HG02571 (cell line): ENCODE measurements around the gene GRB2.
A peak's percentile ranks its signal among the peaks of the same experiment; 100 is the strongest.

ENCODE experiments used
- ATAC-seq: cut with Tn5 transposase; IDR thresholded peaks from one replicate; pipeline ENCODE4 v1.9.1; 2021; ENCODE audit warnings: mild to moderate bottlenecking, moderate library complexity; ENCODE audit not compliant: unreplicated experiment

The GRB2 gene

GRCh38 chr17:75416006-75416405 lies 10.5 kb upstream of the GRB2 start:
- no peak for ATAC-seq

- ATAC-seq = no peak
These were observed 9.0 kb upstream of the GRB2 start for GRCh38 chr17:75414488-75414887.

DNA sequence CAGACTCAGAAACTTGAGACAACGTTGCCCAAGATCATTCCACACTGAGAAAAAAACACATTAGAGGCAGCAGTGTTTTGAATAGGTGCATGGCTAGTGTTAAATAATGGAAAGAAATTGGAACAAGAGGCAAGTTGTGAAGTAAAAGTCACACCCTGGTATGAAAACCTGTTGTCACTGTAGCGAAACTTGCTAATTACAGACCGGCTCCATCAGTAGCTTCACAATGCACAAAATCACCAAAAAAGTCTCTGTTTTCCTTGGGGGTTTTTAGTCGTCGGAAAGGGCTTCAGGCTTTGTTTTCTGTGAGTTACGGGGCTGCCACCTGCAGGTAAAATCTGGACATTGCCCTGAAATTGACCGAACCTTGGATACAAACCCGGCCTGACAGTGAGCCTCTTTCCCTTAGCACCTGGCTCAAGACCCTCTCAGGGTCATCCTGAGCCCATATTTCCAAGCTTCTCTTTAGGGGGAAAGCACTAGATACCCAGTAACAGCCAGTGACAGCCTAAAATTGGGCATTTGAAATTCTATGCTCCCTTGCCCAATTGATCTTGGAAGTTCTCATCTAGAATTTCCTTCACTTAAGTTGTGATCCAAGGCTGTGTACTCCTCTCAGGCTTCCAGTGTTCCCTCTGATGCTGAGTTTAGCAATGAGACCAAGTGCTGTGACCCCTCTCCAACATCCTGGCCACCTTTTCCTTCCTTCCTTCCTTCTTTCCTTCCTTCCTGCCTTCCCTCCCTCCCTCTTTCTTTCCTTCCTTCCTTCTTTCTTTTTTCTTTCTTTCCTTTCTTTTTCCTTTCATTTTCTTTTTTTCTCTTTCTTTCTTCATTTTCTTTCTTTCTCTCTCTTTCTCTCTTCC lies 7.2 kb upstream of the GRB2 start:
- ATAC-seq = no peak

- no peak for ATAC-seq
These were observed 6.0 kb upstream of the GRB2 start for GRCh38 chr17:75411328-75412067.

- no peak for ATAC-seq
These were observed 4.7 kb upstream of the GRB2 start for GRCh38 chr17:75410141-75410540.

GRCh38 chr17:75407655-75408352 lies 2.3 kb upstream of the GRB2 start:
- no peak for ATAC-seq

DNA sequence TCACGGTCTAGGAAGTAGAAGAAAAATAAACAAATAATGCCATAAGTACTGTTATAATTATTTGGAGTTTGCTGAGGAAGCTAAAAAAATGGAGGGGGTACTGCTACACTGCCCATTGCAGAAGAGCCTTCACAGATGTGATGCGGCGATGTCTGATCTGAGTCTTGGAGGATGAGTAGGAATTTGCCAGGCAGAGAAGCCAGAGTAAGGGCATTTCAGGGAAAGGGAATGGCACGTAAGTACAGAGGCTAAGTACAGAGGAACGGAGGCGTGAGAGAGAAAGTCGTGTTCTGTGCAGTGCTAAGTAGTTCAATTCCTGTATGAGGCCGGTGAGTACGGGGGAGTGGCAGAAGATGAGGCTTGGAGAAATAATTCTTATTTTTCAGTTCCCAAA lies 741 bp upstream of the GRB2 start:
- ATAC-seq = no peak

DNA sequence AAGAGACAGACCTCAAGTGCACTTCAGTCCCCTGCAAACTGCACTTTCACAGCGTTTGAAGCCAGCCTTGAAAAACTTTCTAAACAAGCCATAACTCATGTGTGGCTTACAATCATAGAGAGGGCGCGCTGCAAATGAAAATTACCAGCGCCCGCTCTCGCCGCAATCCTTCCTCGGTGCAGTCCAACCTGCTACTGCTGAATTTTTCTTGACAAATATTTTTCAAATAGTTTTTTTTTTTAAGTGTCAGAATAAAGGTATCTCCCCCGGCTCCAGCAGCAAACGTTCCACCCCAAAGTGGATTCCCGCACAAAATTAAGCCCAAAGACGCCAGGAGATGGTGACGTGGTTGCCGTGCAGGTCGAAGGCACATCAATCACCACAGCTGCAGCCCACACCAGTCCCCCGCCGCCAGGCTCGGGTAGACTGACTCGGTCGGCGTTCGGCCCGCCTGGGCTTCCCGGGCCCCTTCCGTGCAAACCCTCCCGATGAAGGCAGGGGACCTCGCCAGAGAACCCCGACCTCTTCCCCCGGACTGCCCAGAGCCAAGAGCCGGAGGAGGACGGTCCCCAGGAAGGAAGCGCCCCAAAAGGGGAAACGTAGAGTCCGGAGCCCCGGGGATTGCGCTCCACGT lies 630 bp downstream of the GRB2 start:
- ATAC-seq = peak; percentile 9

DNA sequence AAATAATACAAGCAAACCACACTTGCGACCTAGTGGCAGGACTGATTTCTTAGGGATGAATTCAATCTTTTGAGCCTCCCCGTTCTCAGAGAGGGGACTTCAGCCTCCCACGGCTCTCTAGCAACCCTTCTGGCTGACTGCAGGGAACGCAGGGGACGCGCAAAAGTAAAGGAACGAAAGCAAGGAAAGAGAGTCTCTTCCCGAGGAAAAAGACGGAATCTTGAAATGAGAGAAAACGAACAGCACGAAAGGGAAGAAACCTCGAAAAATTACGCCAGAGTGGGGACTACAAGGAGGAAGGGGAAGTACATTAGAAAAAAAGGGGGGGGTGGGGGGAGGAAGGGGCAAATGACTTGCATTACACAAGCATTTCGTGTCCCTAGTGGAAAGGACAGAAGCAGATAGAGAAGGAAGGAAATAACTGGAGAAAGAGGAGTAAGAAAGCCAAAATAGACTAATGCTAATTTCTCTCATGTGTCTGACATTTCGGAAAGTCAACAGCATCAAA lies 1.2 kb downstream of the GRB2 start:
- ATAC-seq = no peak

DNA sequence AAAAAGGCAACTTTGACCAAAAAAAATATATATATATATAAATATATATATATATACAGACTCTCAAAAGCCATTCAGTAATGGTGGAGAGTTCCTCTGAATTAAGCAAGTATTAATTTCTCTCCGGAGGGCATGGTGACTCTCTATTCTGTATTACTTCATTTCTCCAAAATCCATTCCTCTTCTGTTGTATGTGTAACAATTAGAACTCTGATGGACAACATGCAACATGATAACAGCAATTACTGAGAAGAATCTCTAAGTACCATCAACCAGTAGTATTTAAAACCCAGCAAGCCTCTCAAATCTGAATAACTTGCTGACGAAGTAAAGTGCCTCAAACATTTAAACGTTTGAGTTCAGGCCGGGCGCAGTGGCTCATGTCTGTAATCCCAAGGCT lies 2.3 kb downstream of the GRB2 start:
- no peak for ATAC-seq

GRCh38 chr17:75402026-75402425 lies 3.5 kb downstream of the GRB2 start:
- no peak for ATAC-seq

DNA sequence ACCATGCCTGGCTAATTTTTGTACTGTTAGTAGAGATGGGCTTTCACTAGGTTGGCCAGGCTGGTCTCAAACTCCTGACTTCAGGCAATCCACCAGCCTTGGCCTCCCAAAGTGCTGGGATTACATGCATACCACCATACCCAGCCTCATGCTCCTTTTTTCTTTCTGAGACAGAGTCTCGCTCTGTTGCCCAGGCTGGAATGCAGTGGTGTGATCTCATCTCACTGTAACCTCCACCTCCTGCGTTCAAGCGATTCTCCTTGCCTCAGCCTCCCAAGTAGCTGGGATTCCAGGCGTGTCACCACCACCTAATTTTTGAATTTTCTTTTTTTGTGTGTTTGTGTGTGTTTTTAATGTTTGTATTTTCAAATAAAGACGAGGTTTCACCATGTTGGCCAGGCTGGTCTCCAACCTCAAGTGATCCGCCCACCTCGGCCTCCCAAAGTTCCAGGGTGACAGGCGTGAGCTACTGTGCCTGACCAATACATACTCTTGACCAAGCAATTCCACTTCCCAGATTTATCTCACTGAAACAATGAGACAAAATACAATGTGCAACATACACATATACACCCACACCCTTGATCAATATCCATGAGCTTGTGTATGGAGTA lies 5.0 kb downstream of the GRB2 start:
- no peak for ATAC-seq

DNA sequence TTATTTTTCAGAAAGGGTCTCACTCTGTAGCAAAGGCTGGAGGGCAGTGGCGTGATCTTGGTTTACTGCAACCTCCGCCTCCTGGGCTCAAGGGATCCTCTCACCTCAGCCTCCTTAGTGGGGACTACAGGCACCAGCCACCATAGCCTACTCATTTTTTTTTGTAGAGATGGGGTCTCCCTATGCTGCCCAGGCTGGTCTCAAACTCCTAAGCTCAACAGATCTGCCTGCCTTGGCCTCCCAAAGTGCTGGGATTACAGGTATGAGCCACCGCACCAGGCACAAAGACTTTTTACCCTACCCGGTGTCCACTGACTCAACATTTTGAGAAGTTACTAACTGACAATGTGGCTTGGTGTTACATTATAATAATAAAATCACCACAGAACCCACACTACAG lies 7.2 kb downstream of the GRB2 start:
- no peak for ATAC-seq

DNA sequence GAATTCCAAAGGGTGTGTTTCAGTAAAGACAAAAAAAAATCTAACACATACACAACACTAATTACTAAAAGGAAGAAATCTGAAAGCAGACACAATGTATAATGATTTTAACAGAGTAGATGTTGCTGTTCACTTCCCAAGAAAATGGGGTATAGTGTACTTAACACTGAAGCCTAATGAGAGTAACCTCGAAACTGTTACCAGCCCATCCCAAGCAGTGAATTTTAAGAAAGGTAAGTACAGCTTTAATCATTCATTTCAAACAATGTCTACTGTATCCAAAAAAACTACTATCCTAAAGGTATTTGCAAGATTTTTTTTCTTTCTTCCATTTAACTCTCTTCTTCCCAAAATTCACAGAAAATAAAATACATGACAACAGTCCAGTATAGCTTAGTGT lies 8.3 kb downstream of the GRB2 start:
- no peak for ATAC-seq

DNA sequence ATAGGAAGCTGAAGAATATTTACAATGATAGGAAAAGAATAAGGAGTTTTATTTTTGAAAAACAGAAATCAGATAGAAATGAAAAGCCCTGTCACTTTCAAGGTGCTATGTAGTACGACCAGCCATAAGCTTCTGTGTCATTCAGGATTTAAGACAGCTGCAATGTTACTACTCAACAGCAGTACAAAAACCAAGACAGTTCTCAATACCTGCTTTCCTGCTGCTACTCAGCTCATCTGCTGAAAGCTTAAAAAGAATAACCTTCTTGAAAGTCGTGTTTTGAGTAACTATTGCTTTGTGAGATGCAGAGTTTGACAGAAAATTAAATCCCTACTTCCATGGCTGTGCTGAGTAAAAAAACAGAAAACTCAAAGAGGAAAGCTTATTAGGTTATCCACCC lies 8.7 kb downstream of the GRB2 start:
- no peak for ATAC-seq

DNA sequence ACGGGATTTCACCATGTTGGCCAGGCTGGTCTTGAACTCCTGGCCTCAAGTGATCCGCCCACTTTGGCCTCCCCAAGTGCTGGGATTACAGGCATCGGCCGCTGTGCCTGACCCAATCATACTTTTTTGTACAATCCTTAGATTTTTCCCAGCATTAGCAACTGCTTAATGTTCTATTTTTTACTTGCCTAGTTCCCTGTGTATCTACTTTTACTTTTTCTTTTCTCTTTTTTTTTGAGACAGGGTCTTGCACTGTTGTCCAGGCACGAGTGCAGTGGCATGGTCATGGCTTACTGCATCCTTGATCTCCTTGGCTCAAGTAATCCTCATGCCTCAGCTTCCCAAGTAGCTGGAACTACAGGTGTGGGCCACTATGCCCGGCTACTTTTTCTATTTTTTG lies 9.5 kb downstream of the GRB2 start:
- no peak for ATAC-seq

GRCh38 chr17:75394332-75394918 lies 11.1 kb downstream of the GRB2 start:
- ATAC-seq = no peak

- peak; percentile 67 for ATAC-seq
These were observed 11.8 kb downstream of the GRB2 start for GRCh38 chr17:75393523-75394331.

- ATAC-seq = no peak
These were observed 12.9 kb downstream of the GRB2 start for GRCh38 chr17:75392559-75392958.
